Skeletal muscle satellite cell (primary cell): ENCODE measurements around the gene CENPC.
"Not testable (repeated sequence)": the region's sequence is repeated elsewhere in the genome, so short reads cannot be mapped to it uniquely, and the experiment has no call there.

Source experiments
- H3K27me3 ChIP-seq: 2 replicates; pipeline ENCODE4 v1.7.0; 2013; ENCODE audit warnings: low read length; ENCODE audit not compliant: control insufficient read depth, insufficient read depth
- H3K36me3 ChIP-seq: 2 replicates; pipeline ENCODE4 v1.7.0; 2013; ENCODE audit warnings: mild to moderate bottlenecking, control low read depth, low read length; ENCODE audit not compliant: insufficient read depth
- H3K4me1 ChIP-seq: 2 replicates; pipeline ENCODE4 v1.7.0; 2013; ENCODE audit warnings: low read length; ENCODE audit not compliant: control insufficient read depth, insufficient read depth
- H3K4me2 ChIP-seq: 2 replicates; pipeline ENCODE4 v1.7.0; 2013; ENCODE audit warnings: mild to moderate bottlenecking, low read length
- H3K4me3 ChIP-seq: 2 replicates; pipeline ENCODE4 v1.7.0; 2013; ENCODE audit warnings: low read length
- H3K9ac ChIP-seq: 2 replicates; pipeline ENCODE4 v1.7.0; 2013; ENCODE audit warnings: mild to moderate bottlenecking, low read depth, low read length, moderate library complexity
- H3K9me3 ChIP-seq: replicated peaks from 2 replicates; pipeline ENCODE4 v1.7.0; 2013; ENCODE audit warnings: mild to moderate bottlenecking, control low read depth, low read length

CENPC gene

DNA sequence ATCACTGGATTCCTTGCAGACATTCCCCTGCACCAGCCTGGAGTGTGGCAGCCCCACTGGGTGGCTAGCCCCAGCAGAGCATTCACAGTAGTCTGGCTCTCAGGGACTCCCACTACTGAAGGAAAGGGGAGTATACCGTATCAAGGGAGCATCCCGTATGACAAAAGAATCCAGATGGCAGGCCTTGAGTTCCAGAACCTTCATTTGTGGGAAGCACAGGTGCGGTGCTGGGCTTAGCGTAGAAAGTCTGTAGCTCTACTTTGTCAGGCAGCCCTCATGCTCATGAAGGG, 79.6 kb downstream of the CENPC start:
- Histone ChIP-seq H3K36me3 (peaks cover 9% of the 10 kb centered on the region), H3K4me3 (no peak overlapping the region), H3K9me3 (no peaks in the 10 kb centered on the region), H3K9ac (no peak overlapping the region), H3K27me3 (no peaks in the 10 kb centered on the region), H3K4me2 (no peak overlapping the region), H3K4me1 (no peaks in the 10 kb centered on the region)

DNA sequence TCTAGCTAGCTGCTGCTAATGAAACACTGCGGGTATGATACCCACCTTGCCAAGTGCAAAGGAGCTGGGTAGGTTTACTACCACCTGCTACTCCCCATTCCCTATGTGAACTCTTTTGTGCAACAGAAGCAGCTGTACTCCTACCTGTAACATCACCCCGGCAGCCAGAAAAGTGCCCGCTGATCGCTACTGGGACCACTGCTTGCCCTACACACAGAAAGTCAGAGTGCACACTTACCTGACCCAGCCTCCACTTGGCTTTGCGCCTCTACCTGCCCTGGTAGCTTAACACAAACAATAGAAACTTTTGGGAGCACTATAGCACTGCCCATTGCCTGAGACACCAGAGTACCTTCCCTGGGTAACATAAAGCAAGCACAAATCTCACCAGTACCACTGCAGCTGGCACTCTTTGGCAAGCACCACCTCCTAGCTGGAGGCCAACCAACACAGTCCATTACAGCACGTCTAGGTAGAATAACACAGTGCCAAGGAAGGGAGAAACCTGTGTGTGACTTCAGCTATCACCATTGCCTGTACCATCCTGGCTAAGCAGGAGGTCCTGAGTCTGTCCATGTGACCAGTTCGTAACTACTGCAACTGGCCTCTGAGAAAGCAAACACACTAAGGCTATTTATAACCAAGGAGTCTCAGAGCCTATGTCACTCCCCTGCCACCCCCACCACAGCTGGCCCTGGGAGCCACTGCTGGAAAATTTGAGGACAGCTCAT, 80.1 kb downstream of the CENPC start:
- Histone ChIP-seq H3K27me3 (no peaks in the 10 kb centered on the region), H3K36me3 (peaks cover 9% of the 10 kb centered on the region), H3K4me1 (no peaks in the 10 kb centered on the region), H3K9me3 (no peaks in the 10 kb centered on the region), H3K4me3 (no peak overlapping the region), H3K4me2 (no peak overlapping the region), H3K9ac (no peak overlapping the region)

DNA sequence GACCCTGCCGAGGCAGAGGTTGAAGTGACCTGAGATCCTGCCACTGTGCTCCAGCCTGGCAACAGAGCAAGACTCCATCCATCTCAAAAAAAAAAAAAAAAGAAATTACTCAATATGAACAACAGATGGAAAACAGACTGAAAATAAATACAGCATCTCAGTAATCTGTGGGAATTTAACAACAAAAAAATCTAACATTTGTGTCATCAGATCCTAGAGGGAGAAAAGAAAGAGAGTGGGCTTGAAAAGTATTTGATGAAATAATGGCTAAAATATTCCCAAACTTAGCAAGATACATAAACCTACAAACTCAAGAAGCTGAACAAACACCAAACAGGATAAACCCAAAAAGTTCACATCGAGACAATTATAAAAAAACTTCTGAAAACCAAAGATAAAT, 84.7 kb downstream of the CENPC start:
- Histone ChIP-seq H3K27me3 (no peaks in the 10 kb centered on the region), H3K9me3 (no peaks in the 10 kb centered on the region), H3K9ac (no peak overlapping the region), H3K4me1 (no peaks in the 10 kb centered on the region), H3K4me3 (no peak overlapping the region), H3K36me3 (no peaks in the 10 kb centered on the region), H3K4me2 (no peak overlapping the region)

DNA sequence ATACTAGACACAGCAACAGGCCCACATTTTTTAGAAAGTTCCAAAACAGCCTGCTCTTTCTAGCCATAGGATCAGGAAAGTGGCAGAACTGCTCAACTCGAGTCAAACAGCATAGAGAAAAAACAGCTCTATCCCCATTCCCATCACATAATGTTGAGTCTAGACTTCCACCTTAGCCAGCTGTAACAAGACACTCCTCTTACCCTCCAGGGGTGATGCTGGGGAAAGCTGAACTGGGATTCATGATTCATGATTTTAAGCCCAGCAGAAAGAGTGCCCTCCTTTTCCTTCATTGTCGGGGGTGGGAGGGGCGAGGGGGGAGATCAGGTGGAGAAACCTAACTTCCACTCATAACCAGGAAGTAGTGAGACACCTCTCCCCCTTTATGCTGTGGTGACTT, 86.1 kb downstream of the CENPC start:
- Histone ChIP-seq H3K27me3 (no peaks in the 10 kb centered on the region), H3K36me3 (peaks cover 3% of the 10 kb centered on the region), H3K4me3 (no peak overlapping the region), H3K4me2 (no peak overlapping the region), H3K4me1 (no peaks in the 10 kb centered on the region), H3K9ac (no peak overlapping the region), H3K9me3 (no peaks in the 10 kb centered on the region)

GRCh38 chr4:67456577-67457196, 88.6 kb downstream of the CENPC start:
- no peak overlapping the region for H3K9ac ChIP-seq
- no peaks in the 10 kb centered on the region for H3K9me3 ChIP-seq
- H3K4me2 ChIP-seq: no peak overlapping the region
- H3K27me3 ChIP-seq: no peaks in the 10 kb centered on the region
- H3K36me3 ChIP-seq: peaks cover 3% of the 10 kb centered on the region
- no peak overlapping the region for H3K4me3 ChIP-seq
- peaks cover 7% of the 10 kb centered on the region for H3K4me1 ChIP-seq

DNA sequence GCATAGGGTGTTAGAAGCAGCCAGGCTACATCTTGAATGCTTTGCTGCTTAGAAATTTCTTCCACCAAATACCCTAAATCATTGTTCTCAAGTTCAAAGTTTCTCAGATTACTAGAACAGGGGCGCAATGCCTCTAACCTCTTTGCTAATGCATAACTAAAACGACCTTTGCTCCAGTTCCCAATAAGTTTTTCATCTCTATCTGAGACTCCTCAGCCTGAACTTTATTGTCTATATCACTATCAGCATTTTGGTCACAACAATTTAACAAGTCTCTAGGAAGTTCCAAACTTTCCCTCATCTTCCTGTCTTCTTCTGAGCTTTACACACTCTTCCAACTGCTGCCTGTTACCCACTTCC, 92.5 kb downstream of the CENPC start:
- H3K36me3 ChIP-seq, H3K9ac ChIP-seq, H3K4me2 ChIP-seq, H3K9me3 ChIP-seq, H3K4me3 ChIP-seq, H3K27me3 ChIP-seq, H3K4me1 ChIP-seq: not testable (repeated sequence)

DNA sequence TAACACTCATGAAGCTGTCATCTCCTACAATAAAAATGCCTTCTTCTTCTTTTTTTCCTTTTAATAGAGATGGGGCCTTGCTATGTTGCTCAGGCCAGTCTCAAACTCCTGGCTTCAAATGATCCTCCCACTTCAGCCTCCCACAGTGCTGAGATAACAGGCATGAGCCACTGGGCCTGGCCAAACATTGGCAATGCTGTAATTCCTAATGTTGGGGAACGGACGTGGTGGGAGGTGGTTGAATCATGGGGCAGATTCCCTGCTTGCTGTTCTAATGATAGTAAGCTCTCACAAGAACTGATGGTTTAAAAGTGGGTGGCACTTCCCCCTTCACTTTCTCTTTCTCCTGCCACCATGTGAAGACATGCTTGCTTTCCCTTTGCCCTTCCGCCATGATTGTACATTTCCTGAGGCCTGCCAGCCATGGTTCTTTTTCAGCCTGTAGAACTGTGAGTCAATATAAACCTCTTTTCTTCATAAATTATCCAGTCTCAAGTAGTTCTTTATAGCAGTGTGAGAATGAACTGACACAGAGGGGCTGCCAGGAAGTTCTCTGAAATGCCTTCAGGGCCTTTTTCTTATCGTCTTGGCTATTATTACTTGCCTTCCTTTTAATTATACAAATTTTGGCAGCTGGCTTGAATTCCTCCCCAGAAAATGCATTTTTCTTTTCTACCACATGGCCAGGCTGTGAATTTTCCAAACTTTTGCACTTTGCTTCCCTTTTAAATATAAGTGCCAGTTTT, 93.0 kb downstream of the CENPC start:
- no peaks in the 10 kb centered on the region for H3K27me3 ChIP-seq
- no peak overlapping the region for H3K4me3 ChIP-seq
- peaks cover 7% of the 10 kb centered on the region for H3K4me1 ChIP-seq
- H3K9ac ChIP-seq: no peak overlapping the region
- peaks cover 6% of the 10 kb centered on the region for H3K36me3 ChIP-seq
- H3K4me2 ChIP-seq: no peak overlapping the region
- no peaks in the 10 kb centered on the region for H3K9me3 ChIP-seq

DNA sequence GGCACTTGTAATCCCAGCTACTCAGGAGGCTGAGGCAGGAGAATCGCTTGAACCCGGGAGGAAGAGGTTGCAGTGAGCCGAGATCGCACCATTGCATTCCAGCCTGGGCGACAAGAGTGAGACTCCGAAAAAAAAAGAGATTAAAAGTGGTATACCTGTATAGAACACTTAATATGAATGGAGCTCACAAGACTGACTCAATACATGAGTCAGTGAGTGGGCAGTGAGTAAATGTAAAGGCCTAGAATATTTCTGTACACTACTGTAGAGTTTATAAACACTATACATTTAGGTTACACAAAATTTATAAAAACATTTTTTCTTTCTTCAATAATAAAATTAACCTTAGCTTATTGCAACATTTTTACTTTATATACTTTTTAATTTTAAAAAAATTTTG, 93.8 kb downstream of the CENPC start:
- no peaks in the 10 kb centered on the region for H3K27me3 ChIP-seq
- peaks cover 7% of the 10 kb centered on the region for H3K4me1 ChIP-seq
- H3K9ac ChIP-seq: no peak overlapping the region
- no peaks in the 10 kb centered on the region for H3K9me3 ChIP-seq
- H3K4me3 ChIP-seq: no peak overlapping the region
- no peak overlapping the region for H3K4me2 ChIP-seq
- peaks cover 6% of the 10 kb centered on the region for H3K36me3 ChIP-seq

- H3K27me3 ChIP-seq: no peaks in the 10 kb centered on the region
- no peak overlapping the region for H3K4me2 ChIP-seq
Measured at GRCh38 chr4:67448621-67449020, 96.7 kb downstream of the CENPC start.

DNA sequence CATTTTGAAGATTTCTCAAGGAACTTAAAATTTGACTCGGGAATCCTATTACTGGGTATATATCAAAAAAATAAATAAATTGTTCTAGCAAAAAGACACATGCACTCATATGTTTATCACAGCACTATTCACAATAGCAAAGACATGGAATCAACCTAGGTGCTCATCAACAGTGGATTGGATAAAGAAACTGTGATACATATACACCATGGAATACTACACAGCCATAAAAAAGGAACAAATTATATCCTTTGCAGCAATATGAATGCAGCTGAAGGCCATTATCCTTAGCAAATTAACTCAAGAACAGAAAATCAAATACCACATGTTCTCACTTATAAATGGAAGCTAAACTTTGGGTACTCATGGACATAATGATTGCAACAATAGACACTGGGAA, 97.4 kb downstream of the CENPC start:
- peaks cover 3% of the 10 kb centered on the region for H3K36me3 ChIP-seq
- peaks cover 7% of the 10 kb centered on the region for H3K4me1 ChIP-seq
- H3K9me3 ChIP-seq: no peaks in the 10 kb centered on the region
- H3K4me2 ChIP-seq: no peak overlapping the region
- H3K27me3 ChIP-seq: no peaks in the 10 kb centered on the region
- no peak overlapping the region for H3K4me3 ChIP-seq
- no peak overlapping the region for H3K9ac ChIP-seq

More at GRCh38 chr4:67448621-67449020, 96.7 kb downstream of the CENPC start:
- Histone ChIP-seq H3K4me1 (peaks cover 7% of the 10 kb centered on the region), H3K4me3 (no peak overlapping the region), H3K9me3 (no peaks in the 10 kb centered on the region), H3K36me3 (peaks cover 3% of the 10 kb centered on the region), H3K9ac (no peak overlapping the region)

DNA sequence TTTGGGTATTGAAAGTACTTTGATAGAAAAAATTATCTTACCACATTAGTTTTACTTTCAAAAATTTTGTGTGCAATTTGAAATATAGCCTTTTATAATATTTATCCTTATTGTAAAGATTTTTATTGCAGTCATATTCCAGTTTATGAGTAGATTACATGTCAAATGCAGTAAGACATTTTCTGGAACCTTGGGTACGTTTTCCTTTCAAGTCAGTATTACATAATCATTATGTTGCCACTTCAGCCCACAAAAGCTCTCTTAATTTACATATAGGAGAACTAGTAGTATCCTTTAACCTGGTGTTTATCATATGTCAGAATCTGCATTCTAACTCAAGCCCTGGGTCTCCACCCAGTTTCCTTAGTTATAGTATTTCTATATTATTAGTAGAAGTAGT, 98.5 kb downstream of the CENPC start:
- H3K4me1 ChIP-seq: peaks cover 1% of the 10 kb centered on the region
- H3K4me2 ChIP-seq: no peak overlapping the region
- H3K9ac ChIP-seq: no peak overlapping the region
- H3K36me3 ChIP-seq: peaks cover 3% of the 10 kb centered on the region
- no peaks in the 10 kb centered on the region for H3K9me3 ChIP-seq
- no peak overlapping the region for H3K4me3 ChIP-seq
- no peaks in the 10 kb centered on the region for H3K27me3 ChIP-seq

DNA sequence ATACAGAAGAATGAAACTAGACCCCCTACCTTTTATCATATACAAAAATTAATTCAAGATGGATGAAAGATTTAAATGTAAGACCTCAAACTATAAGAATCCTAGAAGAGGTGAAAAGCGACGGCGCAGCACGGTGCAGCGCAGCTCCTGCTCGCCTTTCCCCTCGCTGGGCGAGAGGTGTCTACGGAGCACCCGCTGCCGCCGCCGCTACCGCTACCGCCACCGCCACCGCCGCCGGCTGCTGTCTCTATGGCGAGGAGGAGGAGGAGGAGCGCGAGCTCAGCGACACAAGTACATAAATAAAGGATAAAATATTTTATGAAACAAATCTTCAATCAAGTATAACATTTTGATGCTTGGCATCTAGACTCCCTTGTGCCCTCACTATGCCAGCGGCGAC, 99.4 kb downstream of the CENPC start:
- H3K4me1 ChIP-seq, H3K9ac ChIP-seq, H3K27me3 ChIP-seq, H3K9me3 ChIP-seq, H3K36me3 ChIP-seq, H3K4me3 ChIP-seq, H3K4me2 ChIP-seq: not testable (repeated sequence)
